Germinal center (tissue), 1 donor: ENCODE results near the gene RFWD3.
"Not testable (repeated sequence)": the region's sequence is repeated elsewhere in the genome, so short reads cannot be mapped to it uniquely, and the experiment has no call there.

Source experiments
- DNase-seq: peaks from one replicate; pipeline ENCODE4 v3.0.0; 2012; ENCODE audit warnings: mixed read lengths, low spot score

The RFWD3 gene

GRCh38 chr16:74666010-74666421 is 661 bp downstream of the RFWD3 start:
- DNase-seq, result no peak

- no peak for DNase-seq
Observed at GRCh38 chr16:74661064-74661463, 5.6 kb downstream of the RFWD3 start.

- no peak for DNase-seq
Observed at GRCh38 chr16:74660383-74660782, 6.3 kb downstream of the RFWD3 start.

GRCh38 chr16:74659041-74659440 is 7.6 kb downstream of the RFWD3 start:
- no peak for DNase-seq

GRCh38 chr16:74657870-74658642 is 8.6 kb downstream of the RFWD3 start:
- no peak for DNase-seq

- no peak for DNase-seq
Observed at GRCh38 chr16:74654536-74655050, 12.1 kb downstream of the RFWD3 start.

GRCh38 chr16:74652883-74653282 is 13.8 kb downstream of the RFWD3 start:
- DNase-seq, result not testable (repeated sequence)

GRCh38 chr16:74652249-74652648 is 14.4 kb downstream of the RFWD3 start:
- no peak for DNase-seq

- DNase-seq, result no peak
Observed at GRCh38 chr16:74651841-74652240, 14.8 kb downstream of the RFWD3 start.

- DNase-seq, result no peak
Observed at GRCh38 chr16:74650966-74651567, 15.6 kb downstream of the RFWD3 start.

GRCh38 chr16:74649839-74650504 is 16.7 kb downstream of the RFWD3 start:
- DNase-seq, result no peak

- DNase-seq, result no peak
Observed at GRCh38 chr16:74641969-74642368, 24.7 kb downstream of the RFWD3 start.

GRCh38 chr16:74637742-74638453 is 28.8 kb downstream of the RFWD3 start:
- no peak for DNase-seq

GRCh38 chr16:74635303-74635702 is 31.4 kb downstream of the RFWD3 start:
- DNase-seq, result no peak

GRCh38 chr16:74633686-74634085 is 33.0 kb downstream of the RFWD3 start:
- DNase-seq, result no peak

GRCh38 chr16:74627506-74628220 is 39.0 kb downstream of the RFWD3 start:
- no peak for DNase-seq

GRCh38 chr16:74626741-74627416 is 39.8 kb downstream of the RFWD3 start:
- DNase-seq, result no peak

- no peak for DNase-seq
Observed at GRCh38 chr16:74625500-74626350, 41.0 kb downstream of the RFWD3 start.

GRCh38 chr16:74623839-74624235 is 42.8 kb downstream of the RFWD3 start:
- no peak for DNase-seq

- peak; percentile 36 for DNase-seq
Observed at GRCh38 chr16:74623214-74623838, 43.4 kb downstream of the RFWD3 start.
